ENCODE measurements around the gene PITPNB.

PITPNB gene

DNA sequence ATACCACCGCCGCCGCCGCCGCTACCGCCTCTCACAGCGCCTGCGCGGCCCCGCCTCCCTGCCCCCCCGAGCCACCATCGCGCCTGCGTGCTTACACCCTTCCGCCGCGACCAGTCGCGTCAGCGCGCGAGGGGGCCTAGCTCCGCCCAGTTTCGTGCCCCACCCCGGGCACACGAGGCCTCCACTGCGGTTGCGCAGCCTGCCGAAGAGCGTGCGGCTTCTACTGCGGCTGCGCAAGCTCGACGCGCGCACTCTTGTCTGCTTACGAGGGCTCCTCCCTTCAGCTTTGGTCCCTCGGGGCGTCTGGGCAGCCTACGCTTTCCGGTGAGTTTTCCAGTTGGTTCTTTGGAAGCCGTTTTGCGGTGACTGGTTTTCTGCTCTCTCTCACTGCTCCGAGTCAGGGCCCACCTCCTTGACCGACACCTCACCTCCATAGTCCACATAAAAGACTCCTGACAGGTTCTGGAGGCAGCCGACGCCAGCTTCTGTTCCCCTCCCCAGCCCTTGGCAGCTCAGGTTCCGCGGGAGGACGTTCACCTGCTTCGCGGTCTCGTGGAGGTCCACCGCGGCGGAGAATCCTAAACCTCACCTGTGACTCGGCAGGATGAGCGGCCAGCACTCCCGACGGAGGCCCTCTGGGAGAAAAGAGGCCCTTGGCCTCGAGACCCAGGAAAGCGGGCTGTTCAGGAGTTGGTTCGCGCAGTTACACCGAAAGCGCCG is at the start of gene PITPNB:
TSS of gene PITPNB (minus strand) at position 35 of the 720 bp plus-strand sequence. CDS start 65 bp downstream, outside the sequence.
- H3K36me3 Mint-ChIP-seq (ENCODE audit: insufficient read depth): peaks cover 19% of the 10 kb centered on the region
- H3K9me3 Mint-ChIP-seq: no peaks in the 10 kb centered on the region
- peak within 1 kb of the TSS; percentile 97 for H3K27ac Mint-ChIP-seq (ENCODE audit: low read depth)
- DNase-seq (ENCODE audit: low spot score in 2 of 2): peak; percentile 98 to 99
- H3K4me1 Mint-ChIP-seq: peaks cover 68% of the 10 kb centered on the region
- peak within 1 kb of the TSS; percentile 99 for H3K4me3 Mint-ChIP-seq
- ATAC-seq (replicated peaks; ENCODE audit: extremely low read depth, poor library complexity, severe bottlenecking): peak; percentile 83
- H3K27me3 Mint-ChIP-seq: no peaks in the 10 kb centered on the region

DNA sequence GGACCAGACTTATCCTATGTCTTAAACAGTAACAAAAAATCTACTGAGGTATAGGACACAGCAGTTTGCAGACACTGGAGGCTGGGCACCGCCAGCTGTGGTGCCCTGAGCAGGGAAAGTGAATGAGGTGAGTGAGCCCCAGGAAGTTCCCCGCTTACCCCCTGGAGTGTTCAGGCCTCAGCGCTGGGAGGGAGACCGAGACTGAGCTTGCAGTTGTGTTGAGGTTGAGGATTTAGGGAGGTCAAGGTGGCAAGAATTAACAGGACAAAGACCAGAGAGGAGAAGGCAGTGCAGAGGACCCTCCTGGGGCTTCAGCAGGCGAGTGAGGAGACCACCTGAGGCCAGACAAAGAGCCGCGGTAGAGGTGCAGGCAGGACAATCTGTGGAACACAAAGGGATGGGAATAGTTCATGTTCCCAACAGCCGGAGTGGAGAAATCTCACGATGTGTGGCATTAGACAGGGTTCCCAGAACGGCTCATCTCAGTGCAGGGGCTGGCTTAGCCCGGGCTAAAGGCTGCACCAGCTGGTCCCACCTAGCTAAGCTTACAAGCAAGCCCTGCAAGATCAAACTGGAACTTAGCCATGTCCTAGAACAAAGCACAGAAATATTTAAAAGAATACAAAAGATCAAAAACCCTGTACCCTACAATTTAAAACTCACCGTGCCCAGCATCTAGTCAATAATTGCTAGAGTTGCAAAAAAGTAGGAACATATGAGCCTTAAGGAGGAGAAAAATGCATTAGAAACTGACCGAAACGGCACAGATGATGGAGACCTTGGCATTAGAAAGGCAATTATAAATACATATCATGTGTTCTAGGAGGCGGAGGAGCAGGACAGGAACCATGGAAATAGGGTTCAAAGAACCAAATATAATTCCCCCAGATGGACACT is 47.4 kb upstream of the PITPNB start:
- Mint-ChIP-seq H3K36me3 (ENCODE audit: insufficient read depth) (no peaks in the 10 kb centered on the region), H3K9me3 (no peaks in the 10 kb centered on the region), H3K27me3 (no peaks in the 10 kb centered on the region), H3K4me1 (no peaks in the 10 kb centered on the region), H3K27ac (ENCODE audit: low read depth) (no peak overlapping the region), H3K4me3 (no peak overlapping the region)
- DNase-seq (ENCODE audit: low spot score in 2 of 2): no peak
- ATAC-seq (replicated peaks; ENCODE audit: extremely low read depth, poor library complexity, severe bottlenecking): no peak

DNA sequence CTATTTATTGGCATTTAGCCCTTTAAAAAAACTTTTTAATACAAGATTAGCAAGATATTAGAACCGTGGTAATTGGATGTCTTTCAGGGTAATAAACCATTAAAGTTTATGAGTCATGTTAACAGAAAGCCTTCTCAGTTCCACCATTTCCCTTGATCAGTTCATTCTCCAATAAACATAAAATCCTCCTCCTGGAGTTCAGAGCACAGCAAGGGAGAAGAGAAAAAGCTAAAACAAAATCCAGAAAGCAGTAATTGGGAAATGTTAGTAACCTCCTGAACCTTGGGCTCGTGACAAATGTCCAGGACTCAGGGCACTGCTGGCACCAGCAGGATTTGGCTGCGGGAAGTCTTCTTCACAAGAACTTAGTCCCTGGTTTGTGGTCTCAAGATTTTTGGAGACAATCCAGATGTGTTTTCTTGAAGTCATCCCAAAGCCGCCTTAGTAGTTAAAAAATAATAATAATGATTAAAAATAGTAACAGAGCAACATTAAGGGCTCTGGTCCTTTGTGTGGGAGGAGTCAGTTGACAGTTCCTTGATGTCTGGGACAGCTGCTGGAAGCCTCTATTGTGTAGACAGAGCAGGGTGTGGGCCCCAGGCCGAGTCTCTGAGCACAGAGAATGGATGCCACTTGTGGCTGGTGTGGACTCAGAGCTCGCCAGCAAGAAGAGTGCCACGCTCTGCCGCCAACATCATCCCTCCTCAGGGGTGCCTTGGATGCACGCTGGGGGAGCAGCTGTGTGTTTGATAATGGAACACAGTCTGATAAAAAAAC is 43.4 kb upstream of the PITPNB start:
- no peaks in the 10 kb centered on the region for H3K4me1 Mint-ChIP-seq
- H3K27me3 Mint-ChIP-seq: no peaks in the 10 kb centered on the region
- no peak for ATAC-seq (replicated peaks; ENCODE audit: extremely low read depth, poor library complexity, severe bottlenecking)
- no peak for DNase-seq (ENCODE audit: low spot score in 2 of 2)
- H3K9me3 Mint-ChIP-seq: no peaks in the 10 kb centered on the region
- H3K27ac Mint-ChIP-seq (ENCODE audit: low read depth): no peak overlapping the region
- peaks cover 1% of the 10 kb centered on the region for H3K36me3 Mint-ChIP-seq (ENCODE audit: insufficient read depth)
- no peak overlapping the region for H3K4me3 Mint-ChIP-seq

DNA sequence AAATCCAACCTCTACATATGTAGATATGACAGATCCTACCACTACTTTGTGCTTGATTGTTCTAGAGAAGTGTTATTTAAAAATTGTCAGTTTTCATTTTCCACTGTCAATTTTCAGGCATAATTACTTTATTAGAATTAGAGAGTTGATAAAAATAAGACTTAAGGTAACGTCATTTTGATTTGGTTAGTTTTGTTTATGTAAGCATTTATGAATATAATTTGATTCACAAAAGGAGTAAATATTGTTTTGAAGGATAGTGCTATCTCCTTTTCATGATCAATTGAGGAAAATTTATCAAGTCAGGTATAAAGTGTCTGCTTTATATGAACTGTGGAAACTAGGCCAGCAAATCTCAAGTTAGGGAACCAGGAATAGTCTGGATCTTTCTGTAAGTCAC is 42.6 kb upstream of the PITPNB start:
- H3K27ac Mint-ChIP-seq (ENCODE audit: low read depth): no peak overlapping the region
- H3K27me3 Mint-ChIP-seq: no peaks in the 10 kb centered on the region
- peaks cover 1% of the 10 kb centered on the region for H3K36me3 Mint-ChIP-seq (ENCODE audit: insufficient read depth)

DNA sequence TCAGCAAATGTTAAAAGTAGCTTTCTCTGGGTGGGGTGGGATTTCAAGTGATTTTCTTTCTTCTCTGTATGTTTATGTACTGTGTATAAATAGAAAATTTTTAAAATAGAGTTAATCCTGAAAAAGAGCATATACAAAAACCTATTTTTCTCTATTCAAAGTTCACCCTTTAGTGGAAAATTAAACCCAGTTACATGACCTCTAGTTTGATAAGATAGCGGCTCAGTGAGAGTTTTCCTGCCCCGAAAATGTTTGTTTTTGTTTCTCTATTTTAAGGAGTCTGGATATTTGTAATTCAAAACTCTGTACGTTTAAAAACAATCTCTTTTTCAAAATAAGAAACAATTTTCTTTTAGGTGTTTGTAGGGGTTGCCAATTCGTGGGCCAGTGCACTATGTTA is 42.1 kb upstream of the PITPNB start:
- DNase-seq (ENCODE audit: low spot score in 2 of 2): no peak
- no peak overlapping the region for H3K27ac Mint-ChIP-seq (ENCODE audit: low read depth)
- peaks cover 1% of the 10 kb centered on the region for H3K36me3 Mint-ChIP-seq (ENCODE audit: insufficient read depth)
- ATAC-seq (replicated peaks; ENCODE audit: extremely low read depth, poor library complexity, severe bottlenecking): no peak
- H3K4me1 Mint-ChIP-seq: no peaks in the 10 kb centered on the region
- H3K9me3 Mint-ChIP-seq: no peaks in the 10 kb centered on the region
- no peak overlapping the region for H3K4me3 Mint-ChIP-seq
- H3K27me3 Mint-ChIP-seq: no peaks in the 10 kb centered on the region

More for the DNA sequence above, 42.6 kb upstream of the PITPNB start:
- H3K9me3 Mint-ChIP-seq: no peaks in the 10 kb centered on the region
- H3K4me3 Mint-ChIP-seq: no peak overlapping the region
- DNase-seq (ENCODE audit: low spot score in 2 of 2) (no peak), ATAC-seq (replicated peaks; ENCODE audit: extremely low read depth, poor library complexity, severe bottlenecking) (no peak)
- no peaks in the 10 kb centered on the region for H3K4me1 Mint-ChIP-seq

DNA sequence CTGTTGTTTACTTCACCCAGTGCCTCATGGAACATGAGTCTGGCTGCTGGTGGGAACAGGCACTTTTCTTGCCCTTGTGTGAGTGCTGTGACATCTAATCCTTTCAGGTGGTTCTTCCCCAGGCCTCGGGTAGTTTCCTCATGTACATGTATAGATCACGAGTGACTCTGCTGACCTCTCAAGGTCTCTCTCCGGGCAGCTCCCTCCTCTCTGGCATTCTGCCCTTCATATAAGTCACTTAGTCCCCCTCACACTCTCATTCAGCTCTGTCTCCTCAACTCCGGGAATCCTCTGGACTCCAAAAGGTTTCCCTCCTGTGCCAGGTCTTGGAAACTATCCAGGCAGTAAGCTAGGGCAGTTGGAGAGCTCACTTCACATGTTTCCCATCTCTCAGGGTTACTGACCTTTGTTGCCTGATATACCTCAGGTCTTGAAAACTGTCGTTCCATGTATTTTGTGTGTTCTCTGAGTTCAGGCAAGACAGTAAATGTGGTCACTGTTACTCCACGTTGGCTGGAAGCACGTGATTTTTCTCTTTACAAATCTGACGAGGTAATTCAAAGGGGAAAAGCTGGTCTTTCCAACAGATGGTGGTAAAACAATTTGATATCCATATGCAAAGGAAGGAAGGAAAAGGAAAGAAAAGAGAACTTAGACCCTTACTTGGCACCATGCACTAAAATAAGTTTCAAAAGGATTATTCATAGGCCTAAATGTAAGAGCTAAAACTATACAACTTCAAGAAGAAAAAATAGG is 40.5 kb upstream of the PITPNB start:
- no peaks in the 10 kb centered on the region for H3K27me3 Mint-ChIP-seq

DNA sequence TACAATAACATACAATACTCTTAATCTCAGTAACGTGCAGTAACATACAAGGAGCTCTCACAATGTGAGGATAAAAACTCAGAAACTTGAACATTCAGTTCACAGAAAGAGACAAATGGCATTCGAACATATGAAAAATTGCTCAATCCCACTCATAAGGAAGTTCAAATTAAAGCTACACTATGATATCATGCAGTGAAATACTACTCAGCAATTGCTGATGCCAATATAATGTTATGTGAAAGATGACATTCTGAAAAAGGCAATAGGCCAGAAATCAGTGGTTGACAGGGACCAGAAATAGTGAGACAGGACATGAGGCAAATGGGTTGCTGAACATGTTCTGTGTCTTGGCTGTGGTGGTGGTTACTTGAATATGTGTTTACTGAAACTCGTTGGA is 33.7 kb upstream of the PITPNB start:
- no peak for ATAC-seq (replicated peaks; ENCODE audit: extremely low read depth, poor library complexity, severe bottlenecking)
- Mint-ChIP-seq H3K27me3 (no peaks in the 10 kb centered on the region), H3K9me3 (no peaks in the 10 kb centered on the region), H3K27ac (ENCODE audit: low read depth) (no peak overlapping the region), H3K4me1 (no peaks in the 10 kb centered on the region), H3K4me3 (no peak overlapping the region), H3K36me3 (ENCODE audit: insufficient read depth) (peaks cover 3% of the 10 kb centered on the region)
- DNase-seq (ENCODE audit: low spot score in 2 of 2): no peak

More for the DNA sequence above, 40.5 kb upstream of the PITPNB start:
- peaks cover 1% of the 10 kb centered on the region for H3K36me3 Mint-ChIP-seq (ENCODE audit: insufficient read depth)
- H3K27ac Mint-ChIP-seq (ENCODE audit: low read depth): no peak overlapping the region
- no peak overlapping the region for H3K4me3 Mint-ChIP-seq
- no peak for DNase-seq (ENCODE audit: low spot score in 2 of 2)
- ATAC-seq (replicated peaks; ENCODE audit: extremely low read depth, poor library complexity, severe bottlenecking): no peak
- no peaks in the 10 kb centered on the region for H3K4me1 Mint-ChIP-seq
- no peaks in the 10 kb centered on the region for H3K9me3 Mint-ChIP-seq

DNA sequence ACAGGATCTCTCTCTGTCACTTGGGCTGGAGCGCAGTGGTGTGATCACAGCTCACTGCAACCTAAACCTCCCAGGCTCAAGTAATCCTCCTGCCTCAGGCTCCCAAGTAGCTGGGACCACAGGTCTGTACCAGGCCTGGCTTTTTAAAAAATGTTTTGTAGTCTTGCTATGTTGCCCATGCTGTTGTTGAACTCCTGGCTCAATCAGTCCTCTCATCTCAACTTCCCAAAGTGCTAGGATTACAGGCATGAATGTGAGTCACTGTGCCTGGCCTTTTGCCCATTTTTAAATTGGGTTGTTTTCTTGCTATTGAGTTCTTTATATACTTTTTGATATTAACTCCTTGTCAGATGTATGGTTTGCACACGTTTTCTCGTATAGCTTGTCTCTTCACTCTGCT is 33.0 kb upstream of the PITPNB start:
- DNase-seq (ENCODE audit: low spot score in 2 of 2) (no peak), ATAC-seq (replicated peaks; ENCODE audit: extremely low read depth, poor library complexity, severe bottlenecking) (no peak)
- H3K27me3 Mint-ChIP-seq: no peaks in the 10 kb centered on the region
- no peaks in the 10 kb centered on the region for H3K9me3 Mint-ChIP-seq
- H3K4me1 Mint-ChIP-seq: no peaks in the 10 kb centered on the region
- H3K27ac Mint-ChIP-seq (ENCODE audit: low read depth): no peak overlapping the region
- H3K36me3 Mint-ChIP-seq (ENCODE audit: insufficient read depth): peaks cover 5% of the 10 kb centered on the region
- H3K4me3 Mint-ChIP-seq: no peak overlapping the region

DNA sequence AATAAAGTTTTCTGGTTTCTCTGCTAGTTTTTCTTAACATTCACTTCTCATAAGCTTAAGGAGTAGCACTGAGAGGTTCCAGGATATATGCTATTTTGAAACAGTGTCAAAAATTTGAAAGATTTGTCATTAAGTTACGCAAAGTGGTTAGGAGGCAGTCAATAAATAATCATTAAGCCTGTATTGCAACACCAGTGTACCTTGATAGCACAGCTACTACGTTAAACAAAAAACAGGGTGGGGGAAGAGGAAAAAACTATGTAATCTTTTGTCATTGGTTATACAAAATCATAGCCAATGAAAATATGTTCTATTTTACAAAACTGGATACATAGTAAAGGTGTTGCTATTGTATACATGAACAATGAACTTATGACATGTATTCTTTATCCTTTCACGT is 30.4 kb upstream of the PITPNB start:
- H3K9me3 Mint-ChIP-seq: no peaks in the 10 kb centered on the region
- no peak overlapping the region for H3K4me3 Mint-ChIP-seq
- H3K36me3 Mint-ChIP-seq (ENCODE audit: insufficient read depth): peaks cover 5% of the 10 kb centered on the region
- no peak overlapping the region for H3K27ac Mint-ChIP-seq (ENCODE audit: low read depth)
- H3K27me3 Mint-ChIP-seq: no peaks in the 10 kb centered on the region
- DNase-seq (ENCODE audit: low spot score in 2 of 2): no peak
- no peaks in the 10 kb centered on the region for H3K4me1 Mint-ChIP-seq
- no peak for ATAC-seq (replicated peaks; ENCODE audit: extremely low read depth, poor library complexity, severe bottlenecking)

DNA sequence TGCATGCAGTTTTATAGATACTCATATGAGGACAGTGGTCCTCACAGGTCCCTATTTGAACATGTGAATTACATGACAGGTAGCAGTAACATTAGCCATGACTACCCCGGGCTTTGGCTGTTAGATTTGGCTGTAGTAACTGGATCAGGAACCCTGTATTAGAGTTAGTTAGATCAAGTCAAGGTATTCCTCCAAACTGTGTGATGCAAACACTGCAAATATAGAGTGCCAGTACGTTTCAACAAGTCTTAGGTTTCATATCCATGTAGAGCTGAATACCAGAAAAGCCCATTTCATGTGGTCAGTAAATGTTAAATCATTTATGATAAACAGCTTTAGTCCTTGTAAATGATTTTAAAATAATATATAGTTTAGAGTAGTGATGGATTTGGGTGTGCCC is 29.5 kb upstream of the PITPNB start:
- ATAC-seq (replicated peaks; ENCODE audit: extremely low read depth, poor library complexity, severe bottlenecking) (no peak), DNase-seq (ENCODE audit: low spot score in 2 of 2) (no peak)
- H3K4me1 Mint-ChIP-seq: no peaks in the 10 kb centered on the region
- H3K27me3 Mint-ChIP-seq: no peaks in the 10 kb centered on the region
- no peaks in the 10 kb centered on the region for H3K9me3 Mint-ChIP-seq
- H3K27ac Mint-ChIP-seq (ENCODE audit: low read depth): no peak overlapping the region
- H3K36me3 Mint-ChIP-seq (ENCODE audit: insufficient read depth): peaks cover 5% of the 10 kb centered on the region
- no peak overlapping the region for H3K4me3 Mint-ChIP-seq

DNA sequence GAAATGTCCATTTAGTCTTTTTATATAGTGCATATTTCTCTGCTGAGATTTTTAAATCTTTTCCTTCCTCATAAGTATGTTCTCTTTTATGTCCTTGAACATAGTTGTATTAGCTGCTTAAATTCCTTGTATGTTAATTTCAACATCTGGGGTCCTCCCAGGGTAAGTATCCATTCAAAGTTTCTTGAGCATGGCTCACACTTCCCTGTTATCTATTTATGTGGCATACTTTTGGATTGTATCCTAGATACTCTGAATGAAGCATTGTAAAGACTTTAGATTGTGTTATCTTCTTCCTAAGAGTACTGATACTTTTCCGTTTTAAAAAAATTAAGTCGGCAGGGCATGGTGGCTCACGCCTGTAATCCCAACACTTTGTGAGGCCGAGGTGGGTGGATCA is 28.4 kb upstream of the PITPNB start:
- H3K9me3 Mint-ChIP-seq: no peaks in the 10 kb centered on the region
- DNase-seq (ENCODE audit: low spot score in 2 of 2): no peak
- no peak for ATAC-seq (replicated peaks; ENCODE audit: extremely low read depth, poor library complexity, severe bottlenecking)
- no peaks in the 10 kb centered on the region for H3K4me1 Mint-ChIP-seq
- H3K36me3 Mint-ChIP-seq (ENCODE audit: insufficient read depth): peaks cover 5% of the 10 kb centered on the region
- H3K27ac Mint-ChIP-seq (ENCODE audit: low read depth): no peak overlapping the region
- no peaks in the 10 kb centered on the region for H3K27me3 Mint-ChIP-seq
- no peak overlapping the region for H3K4me3 Mint-ChIP-seq

DNA sequence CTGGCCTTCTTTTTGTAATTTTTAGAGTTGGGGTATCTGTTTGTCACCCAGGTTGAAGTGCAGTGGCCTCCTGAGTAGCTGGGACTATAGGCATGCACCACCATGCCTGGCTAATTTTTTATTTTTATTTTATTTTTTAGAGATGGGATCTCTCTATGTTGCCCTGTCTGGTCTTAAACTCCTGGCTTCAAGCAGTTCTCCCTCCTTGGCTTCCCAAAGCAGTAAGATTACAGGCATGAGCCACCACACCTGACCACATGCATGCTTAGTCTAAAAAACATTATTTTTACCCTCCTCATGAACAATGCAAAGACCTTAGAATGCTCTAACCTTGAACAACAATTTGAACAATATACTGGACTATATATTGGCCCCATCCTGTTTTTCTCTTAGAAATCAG is 22.1 kb upstream of the PITPNB start:
- DNase-seq (ENCODE audit: low spot score in 2 of 2): no peak
- Mint-ChIP-seq H3K27me3 (no peaks in the 10 kb centered on the region), H3K9me3 (no peaks in the 10 kb centered on the region), H3K4me3 (no peak overlapping the region), H3K4me1 (no peaks in the 10 kb centered on the region), H3K36me3 (ENCODE audit: insufficient read depth) (peaks cover 6% of the 10 kb centered on the region), H3K27ac (ENCODE audit: low read depth) (no peak overlapping the region)
- no peak for ATAC-seq (replicated peaks; ENCODE audit: extremely low read depth, poor library complexity, severe bottlenecking)

Measured in central memory CD8-positive, alpha-beta T cell (primary cell).